HepG2 (cell line): Measurements from ENCODE around the gene CABP2. TPM values are rescaled to one million over a fixed set of nuclear protein-coding genes. Genes with fewer than 3 reads are reported as not detected.

Experiments
- AGO2 ChIP-seq: fragments of 200-400 bp; formaldehyde crosslinking; optimal IDR thresholded peaks from 2 replicates; pipeline ENCODE3; 2017; ENCODE audit warnings: mild to moderate bottlenecking, low read depth, low read length, moderate library complexity
- MXD3 ChIP-seq: IDR thresholded peaks from 2 replicates; pipeline ENCODE4 v1.6.1; 2016; ENCODE audit warnings: mild to moderate bottlenecking, missing biosample characterization, missing genetic modification reagents
- NR2C2 ChIP-seq: sonication (generic); formaldehyde crosslinking; IDR thresholded peaks from 2 replicates; pipeline ENCODE4 v1.4.0; 2020; ENCODE audit warnings: missing genetic modification reagents, mild to moderate bottlenecking, moderate library complexity, borderline replicate concordance
- PATZ1 ChIP-seq: sonication (generic); formaldehyde crosslinking; IDR thresholded peaks from 2 replicates; pipeline ENCODE4 v1.4.0; 2020; ENCODE audit warnings: missing genetic modification reagents
- POLR2G ChIP-seq: fragments of 200-400 bp; formaldehyde crosslinking; IDR thresholded peaks from 2 replicates; pipeline ENCODE4 v1.6.1; 2018; ENCODE audit warnings: mild to moderate bottlenecking, low read depth, low read length, moderate library complexity
- TFE3 ChIP-seq: IDR thresholded peaks from 2 replicates; pipeline ENCODE4 v1.6.1; 2016
- TMF1 ChIP-seq: sonication (generic); formaldehyde crosslinking; IDR thresholded peaks from 2 replicates; pipeline ENCODE4 v1.8.1; 2022; ENCODE audit warnings: low read depth, missing genetic modification reagents
- ZBTB38 ChIP-seq: sonication (generic); formaldehyde crosslinking; IDR thresholded peaks from 2 replicates; pipeline ENCODE4 v1.5.1; 2020; ENCODE audit warnings: mild to moderate bottlenecking, missing genetic modification reagents
- ZNF33A ChIP-seq: sonication (generic); formaldehyde crosslinking; IDR thresholded peaks from 2 replicates; pipeline ENCODE4 v1.5.1; 2020; ENCODE audit warnings: missing genetic modification reagents, mild to moderate bottlenecking, moderate library complexity, borderline replicate concordance
- ZNF44 ChIP-seq: sonication (generic); formaldehyde crosslinking; IDR thresholded peaks from 2 replicates; pipeline ENCODE4 v1.5.1; 2020; ENCODE audit warnings: mild to moderate bottlenecking, missing genetic modification reagents
- ZNF740 ChIP-seq: sonication (generic); formaldehyde crosslinking; IDR thresholded peaks from 2 replicates; pipeline ENCODE4 v1.4.0; 2020; ENCODE audit warnings: missing genetic modification reagents
- polyA plus RNA-seq, 8 experiments: library from polyadenylated mRNA; depleted of rRNA in 3 of 8; stranded (reverse) in 7 of 8; unstranded in 1 of 8; fragments of >200 nt; fragmentation: Illumina TruSeq in 4 of 8; extraction: Trizol in 4 of 8; gene quantifications; 2 replicates each; pipeline versions ENCODE4 v1.2.1 to v1.2.3, GENCODE V29; 2011 to 2016; ENCODE audit warnings: low read depth in 4 of 8, missing spikeins in 1 of 8, mixed read lengths in 1 of 8; ENCODE audit not compliant: insufficient read depth in 1 of 8
- total RNA-seq, 5 experiments: library from RNA; depleted of rRNA; stranded (reverse); fragments of >200 nt; fragmentation: Illumina TruSeq; extraction: Trizol; gene quantifications; 2 replicates each; pipeline ENCODE4 v1.2.3, GENCODE V29; 2016; ENCODE audit warnings: low read depth in 1 of 5

The CABP2 gene
- total and polyA plus RNA-seq, 2 of the 13 experiments (the other 11 are each of a cell fraction or from before 2014, with no cell fraction given) = not detected

GRCh38 chr11:67507242-67507863, 15.9 kb downstream of the CABP2 start (continued):
- TF ChIP-seq MXD3 (CRISPR knock-in tag) = 0 out of 2 replicates have a peak, but pooled peaks have one; percentile 9
- no peak for TF ChIP-seq TMF1 (CRISPR knock-in tag)
- TF ChIP-seq ZBTB38 = 0 out of 2 replicates have a peak, but pooled peaks have one; percentile 12
- no peak for TF ChIP-seq POLR2G
- TF ChIP-seq ZNF740 = 0 out of 2 replicates have a peak, but pooled peaks have one; percentile 32
- no peak for TF ChIP-seq NR2C2 (CRISPR knock-in tag)
- TF ChIP-seq PATZ1 (CRISPR knock-in tag) = 0 out of 2 replicates have a peak, but pooled peaks have one; percentile 7
- TF ChIP-seq AGO2 = peak; percentile 47
- no peak for TF ChIP-seq TFE3 (CRISPR knock-in tag)
- TF ChIP-seq ZNF44 (CRISPR knock-in tag) = no peak
- TF ChIP-seq ZNF33A (CRISPR knock-in tag) = 0 out of 2 replicates have a peak, but pooled peaks have one; percentile 75
